K562 (cell line): ENCODE data around the gene ELMOD1.

Experiments used
- CTCF ChIP-seq, 3 experiments: IDR thresholded peaks in 2 of 3; conservative IDR thresholded peaks in 1 of 3; 2 replicates each; pipeline ENCODE4 v1.5.1; 2011 to 2012; ENCODE audit warnings: low read length in 3 of 3, mild to moderate bottlenecking in 3 of 3, control low read depth in 2 of 3, improper control_type of control experiment in 1 of 3, inconsistent platforms in 1 of 3, low read depth in 1 of 3, mixed read lengths in 1 of 3, moderate library complexity in 1 of 3; ENCODE audit not compliant: insufficient read depth in 2 of 3
- FOXK2 ChIP-seq, 2 experiments: fragments of 450-650 bp; IDR thresholded peaks in 1 of 2; conservative IDR thresholded peaks in 1 of 2; 2 replicates each; pipeline ENCODE4 v1.6.1; 2016; ENCODE audit warnings: low read depth in 2 of 2, mild to moderate bottlenecking in 1 of 2

GRCh38 chr11:107567739-107568335 lies 23.1 kb upstream of the ELMOD1 start:
- TF ChIP-seq FOXK2 (conservative IDR thresholded peaks at IDR 0.05 in 1 of 2, IDR thresholded peaks at IDR 0.05 in 1 of 2; ENCODE audit: low read depth in 2 of 2) (no peak), CTCF (IDR thresholded peaks at IDR 0.05 in 2 of 3, conservative IDR thresholded peaks at IDR 0.05 in 1 of 3; ENCODE audit: insufficient read depth in 2 of 3, low read depth in 1 of 3, low read length in 3 of 3) (no peak)
